Measurements from ENCODE around the gene MRPS18C. TPM values are rescaled to one million over a fixed set of nuclear protein-coding genes. Genes with fewer than 3 reads are reported as not detected.
A peak's percentile ranks its signal among the peaks of the same experiment; 100 is the strongest.
"Not testable (repeated sequence)": the region's sequence is repeated elsewhere in the genome, so short reads cannot be mapped to it uniquely, and the experiment has no call there.

The MRPS18C gene
- polyA plus RNA-seq, 1 of the 3 experiments (the other 2 are of a cell fraction), result 19.7 TPM

- POLR2A ChIA-PET, result interaction anchor here (1.0 kb wide), 1 partner anchor 184 kb away, joined by 4 read pairs; no protein-coding TSS in a partner anchor
- not testable (repeated sequence) for H3K9me3 ChIP-seq; H3K9ac ChIP-seq; H3K27me3 ChIP-seq (ENCODE audit: insufficient read depth); H3K4me1 ChIP-seq (ENCODE audit: control insufficient read depth in 1 of 2, insufficient read depth in 2 of 2, low read depth in 1 of 2, low read length in 1 of 2); H4K20me1 ChIP-seq (ENCODE audit: insufficient read depth); H3K36me3 ChIP-seq (replicated peaks in 1 of 2; ENCODE audit: control insufficient read depth in 1 of 2, insufficient read depth in 2 of 2, low read length in 1 of 2); H3K4me2 ChIP-seq; H3F3A ChIP-seq (replicated peaks; ENCODE audit: insufficient read depth); H3K4me3 ChIP-seq (ENCODE audit: low read depth in 2 of 2, low read length in 1 of 2); H3K9me2 ChIP-seq; H3K79me2 ChIP-seq (ENCODE audit: insufficient read depth); H3K27ac ChIP-seq (ENCODE audit: low read depth in 2 of 2, low read length in 1 of 2)
- 53% methylated on average over 3 of the region's 3 CpGs for WGBS (ENCODE audit: low lambda C conversion rate)
- TF ChIP-seq RAD21 (IDR thresholded peaks at IDR 0.05; ENCODE audit: low read length), result peak; percentile 44
- TF ChIP-seq YY1 (IDR thresholded peaks at IDR 0.05; ENCODE audit: low read depth), result peak; percentile 82; the same call in 1 of the 2 replicates
- TF ChIP-seq CTCF (IDR thresholded peaks at IDR 0.05), result peak; percentile 65
- TF ChIP-seq NFIC (IDR thresholded peaks at IDR 0.05; ENCODE audit: borderline replicate concordance), result 0 out of 2 replicates have a peak, but pooled peaks have one; percentile 16
- peak; percentile 14 for DNase-seq
- CTCF ChIA-PET, result interaction anchor here (0.9 to 1.7 kb wide), 5 partner anchors 12 to 136 kb away, joined by 3 to 8 read pairs (median 3); no protein-coding TSS in a partner anchor
- 0 out of 2 replicates have a peak overlapping the region, but pooled peaks have one; percentile 29 for H2AFZ ChIP-seq (ENCODE audit: low read depth)
Observed at GRCh38 chr4:83509156-83509585, 53.3 kb downstream of the MRPS18C start.

DNA sequence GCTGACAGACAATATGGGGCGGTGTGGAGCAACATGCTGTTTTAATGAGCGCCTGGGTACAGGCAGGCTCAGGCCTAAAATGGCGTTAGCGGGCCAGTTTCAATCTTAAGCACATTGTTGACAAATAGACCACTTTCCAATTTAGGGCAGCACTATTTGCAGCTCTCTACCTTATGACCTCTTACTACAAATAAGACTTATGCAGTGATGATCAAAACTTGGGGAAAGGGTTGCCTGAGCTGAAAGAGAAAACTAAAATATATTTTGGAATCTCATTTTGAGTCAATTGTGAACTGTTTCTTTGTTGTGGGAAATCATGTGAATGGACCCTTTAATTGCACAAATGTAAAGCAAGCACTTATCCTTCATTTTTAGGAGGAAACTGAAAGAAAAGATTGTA is 54.6 kb downstream of the MRPS18C start:
- Histone ChIP-seq H3K9me2 (no peaks in the 10 kb centered on the region), H4K20me1 (ENCODE audit: insufficient read depth) (no peaks in the 10 kb centered on the region), H3K4me2 (no peak overlapping the region), H3K27me3 (ENCODE audit: insufficient read depth) (peaks cover 7% of the 10 kb centered on the region; the same call in 1 of the 2 replicates), H3F3A (replicated peaks; ENCODE audit: insufficient read depth) (no peaks in the 10 kb centered on the region), H3K4me3 (ENCODE audit: low read depth in 2 of 2, low read length in 1 of 2) (no peak overlapping the region), H3K9me3 (no peaks in the 10 kb centered on the region), H3K27ac (ENCODE audit: low read depth in 2 of 2, low read length in 1 of 2) (no peak overlapping the region), H3K79me2 (ENCODE audit: insufficient read depth) (no peaks in the 10 kb centered on the region), H3K9ac (no peak overlapping the region), H3K36me3 (replicated peaks in 1 of 2; ENCODE audit: control insufficient read depth in 1 of 2, insufficient read depth in 2 of 2, low read length in 1 of 2) (no peaks in the 10 kb centered on the region), H3K4me1 (ENCODE audit: control insufficient read depth in 1 of 2, insufficient read depth in 2 of 2, low read depth in 1 of 2, low read length in 1 of 2) (no peaks in the 10 kb centered on the region), H2AFZ (ENCODE audit: low read depth) (no peak overlapping the region)
- DNase-seq, result no peak
- TF ChIP-seq EZH2phosphoT487 (IDR thresholded peaks at IDR 0.05; ENCODE audit: borderline replicate concordance, low read depth) (no peak), GATA2 (CRISPR knock-in tag; IDR thresholded peaks at IDR 0.05) (no peak), CTCF (IDR thresholded peaks at IDR 0.05) (no peak), TEAD4 (IDR thresholded peaks at IDR 0.05; ENCODE audit: borderline replicate concordance, insufficient read depth) (no peak), USF1 (IDR thresholded peaks at IDR 0.05; ENCODE audit: borderline replicate concordance, low read depth) (no peak), RFX5 (IDR thresholded peaks at IDR 0.05; ENCODE audit: low read length) (no peak)
- TF ChIP-seq, protein P1, sequence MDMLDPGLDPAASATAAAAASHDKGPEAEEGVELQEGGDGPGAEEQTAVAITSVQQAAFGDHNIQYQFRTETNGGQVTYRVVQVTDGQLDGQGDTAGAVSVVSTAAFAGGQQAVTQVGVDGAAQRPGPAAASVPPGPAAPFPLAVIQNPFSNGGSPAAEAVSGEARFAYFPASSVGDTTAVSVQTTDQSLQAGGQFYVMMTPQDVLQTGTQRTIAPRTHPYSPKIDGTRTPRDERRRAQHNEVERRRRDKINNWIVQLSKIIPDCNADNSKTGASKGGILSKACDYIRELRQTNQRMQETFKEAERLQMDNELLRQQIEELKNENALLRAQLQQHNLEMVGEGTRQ (IDR thresholded peaks at IDR 0.05; ENCODE audit: borderline replicate concordance, low read depth, low read length), result no peak
- TF ChIP-seq, protein P2, sequence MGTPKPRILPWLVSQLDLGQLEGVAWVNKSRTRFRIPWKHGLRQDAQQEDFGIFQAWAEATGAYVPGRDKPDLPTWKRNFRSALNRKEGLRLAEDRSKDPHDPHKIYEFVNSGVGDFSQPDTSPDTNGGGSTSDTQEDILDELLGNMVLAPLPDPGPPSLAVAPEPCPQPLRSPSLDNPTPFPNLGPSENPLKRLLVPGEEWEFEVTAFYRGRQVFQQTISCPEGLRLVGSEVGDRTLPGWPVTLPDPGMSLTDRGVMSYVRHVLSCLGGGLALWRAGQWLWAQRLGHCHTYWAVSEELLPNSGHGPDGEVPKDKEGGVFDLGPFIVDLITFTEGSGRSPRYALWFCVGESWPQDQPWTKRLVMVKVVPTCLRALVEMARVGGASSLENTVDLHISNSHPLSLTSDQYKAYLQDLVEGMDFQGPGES (IDR thresholded peaks at IDR 0.05; ENCODE audit: low read depth, low read length), result no peak
- TF ChIP-seq, protein P3, sequence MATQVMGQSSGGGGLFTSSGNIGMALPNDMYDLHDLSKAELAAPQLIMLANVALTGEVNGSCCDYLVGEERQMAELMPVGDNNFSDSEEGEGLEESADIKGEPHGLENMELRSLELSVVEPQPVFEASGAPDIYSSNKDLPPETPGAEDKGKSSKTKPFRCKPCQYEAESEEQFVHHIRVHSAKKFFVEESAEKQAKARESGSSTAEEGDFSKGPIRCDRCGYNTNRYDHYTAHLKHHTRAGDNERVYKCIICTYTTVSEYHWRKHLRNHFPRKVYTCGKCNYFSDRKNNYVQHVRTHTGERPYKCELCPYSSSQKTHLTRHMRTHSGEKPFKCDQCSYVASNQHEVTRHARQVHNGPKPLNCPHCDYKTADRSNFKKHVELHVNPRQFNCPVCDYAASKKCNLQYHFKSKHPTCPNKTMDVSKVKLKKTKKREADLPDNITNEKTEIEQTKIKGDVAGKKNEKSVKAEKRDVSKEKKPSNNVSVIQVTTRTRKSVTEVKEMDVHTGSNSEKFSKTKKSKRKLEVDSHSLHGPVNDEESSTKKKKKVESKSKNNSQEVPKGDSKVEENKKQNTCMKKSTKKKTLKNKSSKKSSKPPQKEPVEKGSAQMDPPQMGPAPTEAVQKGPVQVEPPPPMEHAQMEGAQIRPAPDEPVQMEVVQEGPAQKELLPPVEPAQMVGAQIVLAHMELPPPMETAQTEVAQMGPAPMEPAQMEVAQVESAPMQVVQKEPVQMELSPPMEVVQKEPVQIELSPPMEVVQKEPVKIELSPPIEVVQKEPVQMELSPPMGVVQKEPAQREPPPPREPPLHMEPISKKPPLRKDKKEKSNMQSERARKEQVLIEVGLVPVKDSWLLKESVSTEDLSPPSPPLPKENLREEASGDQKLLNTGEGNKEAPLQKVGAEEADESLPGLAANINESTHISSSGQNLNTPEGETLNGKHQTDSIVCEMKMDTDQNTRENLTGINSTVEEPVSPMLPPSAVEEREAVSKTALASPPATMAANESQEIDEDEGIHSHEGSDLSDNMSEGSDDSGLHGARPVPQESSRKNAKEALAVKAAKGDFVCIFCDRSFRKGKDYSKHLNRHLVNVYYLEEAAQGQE (IDR thresholded peaks at IDR 0.05; ENCODE audit: low read depth, low read length), result no peak
- CTCF ChIA-PET, result interaction anchor here (1.7 kb wide), 1 partner anchor 135 kb away, joined by 8 read pairs; no protein-coding TSS in a partner anchor
- WGBS (ENCODE audit: low lambda C conversion rate), result 74% methylated on average over 3 of the region's 4 CpGs
- POLR2A ChIA-PET, result no interaction called here

Data from SK-N-SH (cell line).